NCI-H526 (cell line): ENCODE results near the gene GPS1.

Experiments used
- DNase-seq, 2 experiments: peaks; one replicate each; lab custom pipeline; 2025; lab: John Stamatoyannopoulos, UW

GPS1 gene

DNA sequence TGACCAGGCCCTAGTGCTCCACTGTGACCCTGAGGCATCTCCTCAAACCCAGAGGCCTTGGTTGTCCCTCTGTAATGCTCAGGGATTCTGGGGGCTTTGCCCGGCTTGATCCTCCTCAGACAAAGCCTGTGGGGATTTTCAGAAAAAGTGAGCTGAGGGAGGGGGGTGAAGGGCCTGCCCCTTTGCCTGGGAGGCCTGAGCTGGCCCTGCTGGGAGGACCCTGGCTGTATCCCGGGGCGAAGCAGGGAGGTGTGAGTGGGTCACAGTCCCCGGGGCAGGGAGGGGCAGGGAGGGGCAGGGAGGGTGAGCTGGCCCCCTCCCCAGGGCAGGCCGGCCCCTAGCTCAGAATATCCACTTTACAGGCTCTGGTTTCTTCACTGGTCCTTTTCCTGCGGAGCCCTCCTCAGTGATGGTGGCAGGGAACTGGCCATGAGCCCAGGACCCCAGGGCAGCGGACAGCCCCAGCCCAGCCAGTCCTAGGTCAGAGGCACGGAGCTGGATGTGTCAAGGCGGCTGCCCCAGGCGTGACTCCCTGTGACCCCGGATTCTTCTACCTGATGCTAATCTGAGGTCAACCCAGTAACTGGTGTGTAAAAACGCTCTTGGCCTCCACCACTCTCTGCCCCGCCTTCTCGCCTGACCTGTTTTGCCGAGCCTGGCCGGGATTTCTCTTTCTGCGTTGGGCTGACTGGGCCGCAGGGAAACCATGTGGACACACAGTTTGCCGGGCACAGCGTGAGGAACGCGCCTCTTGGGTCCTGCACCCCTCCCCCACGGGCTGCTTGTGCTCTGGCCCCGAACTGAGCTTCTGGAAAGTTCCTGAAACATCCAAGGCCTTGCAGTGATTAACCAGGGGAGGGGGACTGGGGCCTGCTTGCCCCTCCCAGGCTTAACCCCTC is 52.1 kb downstream of the GPS1 start:
- peak in 1 of 2 experiments; percentile 40 for DNase-seq

DNA sequence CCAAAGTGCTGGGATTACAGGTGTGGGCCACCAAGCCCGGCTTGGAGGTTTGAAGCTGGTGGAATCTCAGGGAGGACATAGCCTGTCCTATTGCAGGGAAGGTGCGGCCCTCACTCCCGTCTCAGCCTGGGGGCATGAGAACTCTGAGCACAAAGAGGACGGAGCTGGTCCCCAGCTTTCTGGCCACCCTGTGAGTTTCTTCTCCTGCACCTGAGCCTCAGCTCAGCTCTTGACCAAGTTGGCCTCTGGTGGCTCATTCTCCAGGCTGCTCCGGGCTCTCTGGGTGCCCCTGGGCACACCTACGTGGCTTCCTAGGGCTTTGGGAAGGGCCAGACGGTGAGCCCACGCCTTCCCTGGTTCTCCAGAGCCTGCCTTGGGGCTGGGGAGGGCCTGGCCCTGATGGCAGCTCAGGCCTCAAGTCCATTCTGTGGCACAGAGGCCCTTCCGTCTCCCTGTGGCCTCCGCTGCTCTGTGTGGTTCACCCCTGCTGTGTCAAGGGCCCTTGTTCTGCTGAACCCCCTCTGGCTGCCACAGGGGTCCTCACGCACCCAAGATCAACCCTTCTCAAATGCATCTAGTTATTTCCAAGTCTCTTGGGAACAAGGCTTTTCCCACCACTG is 53.2 kb downstream of the GPS1 start:
- no peak for DNase-seq

GRCh38 chr17:82105417-82105881 is 53.8 kb downstream of the GPS1 start:
- no peak for DNase-seq

DNA sequence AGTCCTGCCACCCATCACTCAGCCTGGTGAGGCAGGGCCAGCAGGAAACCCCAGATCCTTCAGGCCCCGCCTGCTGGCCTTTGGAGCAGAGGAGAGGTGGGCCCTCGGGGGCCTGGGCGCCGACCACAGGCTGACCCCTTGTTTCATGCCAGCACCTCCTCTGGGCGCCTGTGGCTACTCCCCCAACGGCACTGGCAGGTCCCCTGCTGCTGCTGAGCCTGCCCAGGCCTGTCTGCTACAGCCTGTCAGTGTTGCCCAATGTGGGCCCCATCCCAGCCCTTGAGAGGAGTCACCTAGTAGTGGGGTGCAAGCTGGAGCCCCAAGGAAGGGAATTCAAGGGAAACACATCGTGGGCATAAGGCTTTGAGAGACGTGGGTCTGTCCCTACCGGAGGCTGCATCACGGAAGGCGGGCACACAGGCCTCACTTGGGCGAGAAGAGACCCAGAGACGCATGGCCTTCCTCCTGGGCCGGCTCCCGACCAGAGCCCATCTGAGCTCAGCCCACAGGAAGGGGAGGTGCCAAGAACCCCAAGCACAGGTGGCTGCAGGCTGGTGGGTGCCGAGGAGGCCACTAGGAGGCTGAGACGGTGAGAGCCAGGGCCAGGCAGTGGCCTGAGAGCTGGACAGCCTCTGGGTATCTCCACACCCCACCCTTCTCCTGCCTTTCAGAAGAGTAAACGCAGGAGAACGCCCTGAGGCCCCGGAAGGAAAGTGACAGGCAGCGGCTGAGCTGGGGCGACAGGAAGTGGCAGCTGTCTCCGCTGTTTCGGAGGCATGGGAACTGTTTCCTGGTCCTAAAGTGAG is 54.4 kb downstream of the GPS1 start:
- peak in 1 of 2 experiments; percentile 80 for DNase-seq

GRCh38 chr17:82106688-82107305 is 55.1 kb downstream of the GPS1 start:
- no peak for DNase-seq
